H9 (cell line): ENCODE measurements around the gene F8. TPM values are rescaled to one million over a fixed set of nuclear protein-coding genes. Genes with fewer than 3 reads are reported as not detected.

Source experiments
- DNase-seq: peaks from one replicate; pipeline ENCODE4 v3.0.0-alpha.2; 2017
- H2AFZ ChIP-seq: one replicate; pipeline ENCODE4 v1.6.1; 2013; ENCODE audit warnings: mild to moderate bottlenecking, low read length, control low read depth, moderate library complexity
- H2AK5ac ChIP-seq: 2 replicates; pipeline ENCODE4 v1.6.1; 2013; ENCODE audit warnings: low read length, control low read depth, mixed read lengths; ENCODE audit not compliant: insufficient read length
- H2BK120ac ChIP-seq: one replicate; pipeline ENCODE4 v1.6.1; 2013; ENCODE audit warnings: low read depth, mild to moderate bottlenecking, low read length, control low read depth, inconsistent platforms; ENCODE audit not compliant: poor library complexity, severe bottlenecking
- H2BK12ac ChIP-seq: 2 replicates; pipeline ENCODE4 v1.6.1; 2013; ENCODE audit warnings: low read length, control low read depth, mixed read lengths, low read depth; ENCODE audit not compliant: insufficient read length
- H2BK15ac ChIP-seq: 2 replicates; pipeline ENCODE4 v1.6.1; 2013; ENCODE audit warnings: low read depth, low read length, control low read depth
- H2BK20ac ChIP-seq: one replicate; pipeline ENCODE4 v1.6.1; 2013; ENCODE audit warnings: low read depth, mild to moderate bottlenecking, low read length, control low read depth, inconsistent platforms; ENCODE audit not compliant: poor library complexity, severe bottlenecking
- H2BK5ac ChIP-seq: 2 replicates; pipeline ENCODE4 v1.6.1; 2013; ENCODE audit warnings: low read length, control low read depth, mixed read lengths; ENCODE audit not compliant: insufficient read length
- H3K14ac ChIP-seq: 2 replicates; pipeline ENCODE4 v1.6.1; 2013; ENCODE audit warnings: low read length, control low read depth; ENCODE audit not compliant: insufficient read depth
- H3K18ac ChIP-seq: 2 replicates; pipeline ENCODE4 v1.6.1; 2013; ENCODE audit warnings: low read depth, mild to moderate bottlenecking, mixed read lengths, low read length, control low read depth; ENCODE audit not compliant: insufficient read length
- H3K23ac ChIP-seq: 2 replicates; pipeline ENCODE4 v1.6.1; 2013; ENCODE audit warnings: low read length, control low read depth, mixed read lengths, low read depth; ENCODE audit not compliant: insufficient read length
- H3K23me2 ChIP-seq: 2 replicates; pipeline ENCODE4 v1.6.1; 2013; ENCODE audit warnings: low read depth, mild to moderate bottlenecking, mixed read lengths, low read length, control low read depth; ENCODE audit not compliant: insufficient read length, poor library complexity, severe bottlenecking
- H3K27ac ChIP-seq: 2 replicates; pipeline ENCODE4 v1.5.1; 2013; ENCODE audit warnings: low read length, control low read depth, mixed read lengths, low read depth; ENCODE audit not compliant: insufficient read length
- H3K27me3 ChIP-seq: 2 replicates; pipeline ENCODE4 v1.6.1; 2013; ENCODE audit warnings: low read length, control low read depth, inconsistent platforms; ENCODE audit not compliant: insufficient read depth
- H3K4ac ChIP-seq: 2 replicates; pipeline ENCODE4 v1.6.1; 2013; ENCODE audit warnings: low read depth, mild to moderate bottlenecking, control low read depth, inconsistent platforms, low read length, moderate library complexity
- H3K4me1 ChIP-seq: 2 replicates; pipeline ENCODE4 v1.6.1; 2013; ENCODE audit warnings: low read length, control low read depth, inconsistent platforms; ENCODE audit not compliant: insufficient read depth
- H3K4me2 ChIP-seq: 2 replicates; pipeline ENCODE4 v1.6.1; 2013; ENCODE audit warnings: low read length, control low read depth, mixed read lengths; ENCODE audit not compliant: insufficient read length, insufficient read depth
- H3K56ac ChIP-seq: 2 replicates; pipeline ENCODE4 v1.6.1; 2013; ENCODE audit warnings: low read depth, mild to moderate bottlenecking, mixed read lengths, low read length, control low read depth; ENCODE audit not compliant: insufficient read length
- H3K79me1 ChIP-seq: 2 replicates; pipeline ENCODE4 v1.6.1; 2013; ENCODE audit warnings: low read depth, mild to moderate bottlenecking, moderate library complexity, low read length, control low read depth, inconsistent platforms; ENCODE audit not compliant: insufficient read depth, poor library complexity, severe bottlenecking
- H3K79me2 ChIP-seq: 2 replicates; pipeline ENCODE4 v1.6.1; 2013; ENCODE audit warnings: low read length, control low read depth, inconsistent platforms; ENCODE audit not compliant: insufficient read depth
- H3K9ac ChIP-seq: 2 replicates; pipeline ENCODE4 v1.6.1; 2013; ENCODE audit warnings: low read length, control low read depth, mixed read lengths; ENCODE audit not compliant: insufficient read length; ENCODE audit errors: extremely low read depth
- H3K9me3 ChIP-seq: one replicate; pipeline ENCODE4 v1.6.1; 2013; ENCODE audit warnings: low read depth, low read length, inconsistent platforms; ENCODE audit not compliant: control insufficient read depth
- H3T11ph ChIP-seq: one replicate; pipeline ENCODE4 v1.6.1; 2013; ENCODE audit warnings: mild to moderate bottlenecking, low read length, control low read depth, inconsistent platforms
- H4K20me1 ChIP-seq: one replicate; pipeline ENCODE4 v1.6.1; 2013; ENCODE audit not compliant: control insufficient read depth, insufficient read length, insufficient read depth
- H4K5ac ChIP-seq: 2 replicates; pipeline ENCODE4 v1.6.1; 2013; ENCODE audit warnings: low read depth, mild to moderate bottlenecking, mixed read lengths, low read length, control low read depth; ENCODE audit not compliant: insufficient read length
- H4K8ac ChIP-seq: replicated peaks from 2 replicates; pipeline ENCODE4 v1.6.1; 2013; ENCODE audit warnings: low read length, control low read depth, mixed read lengths, low read depth; ENCODE audit not compliant: insufficient read length
- H4K91ac ChIP-seq: 2 replicates; pipeline ENCODE4 v1.6.1; 2013; ENCODE audit warnings: low read depth, mild to moderate bottlenecking, moderate library complexity, mixed read lengths, low read length, control low read depth; ENCODE audit not compliant: insufficient read length
- H3K27ac Mint-ChIP-seq, 3 experiments: 2 replicates in 2 of 3; 3 replicates in 1 of 3; pipeline ENCODE4 v1.8.0; 2020 to 2021; ENCODE audit warnings: mixed read lengths in 3 of 3, mild to moderate bottlenecking in 1 of 3, moderate library complexity in 1 of 3
- H3K27me3 Mint-ChIP-seq: 2 replicates; pipeline ENCODE4 v1.8.0; 2021; ENCODE audit warnings: low read depth, mild to moderate bottlenecking, moderate library complexity, mixed read lengths
- H3K36me3 Mint-ChIP-seq, 3 experiments: 2 replicates in 2 of 3; 3 replicates in 1 of 3; pipeline ENCODE4 v1.8.0; 2020 to 2021; ENCODE audit warnings: low read depth in 3 of 3, mixed read lengths in 3 of 3; ENCODE audit not compliant: insufficient read depth in 1 of 3
- H3K4me1 Mint-ChIP-seq, 2 experiments: 2 replicates each; pipeline ENCODE4 v1.8.0; 2020; ENCODE audit warnings: mixed read lengths in 2 of 2
- H3K4me3 Mint-ChIP-seq, 2 experiments: 2 replicates in 1 of 2; 3 replicates in 1 of 2; pipeline ENCODE4 v1.8.0; 2020 to 2021; ENCODE audit warnings: mild to moderate bottlenecking in 2 of 2, mixed read lengths in 2 of 2, moderate library complexity in 1 of 2
- H3K9me3 Mint-ChIP-seq, 2 experiments: 2 replicates in 1 of 2; 3 replicates in 1 of 2; pipeline ENCODE4 v1.8.0; 2020; ENCODE audit warnings: mild to moderate bottlenecking in 2 of 2, mixed read lengths in 2 of 2, moderate library complexity in 1 of 2
- WGBS: extraction: QIAGEN DNeasy Blood & Tissue Kit; methylation state at CpG from one replicate; pipeline ENCODE4 v1.1.7; 2013; ENCODE audit warnings: missing lambda C conversion rate, low lambda C conversion rate, mixed read lengths; ENCODE audit not compliant: insufficient read length; ENCODE audit errors: extremely low coverage; 5-methylcytosine and 5-hydroxymethylcytosine counted together
- total RNA-seq: library from RNA; stranded (reverse); gene quantifications from 2 replicates; pipeline ENCODE4 v1.2.1, GENCODE V29; 2021
- TF ChIP-seq, protein P1 (sequence below): fragments of 200-600 bp; sonication (generic); conservative IDR thresholded peaks from 3 replicates; pipeline ENCODE4 v1.8.0; 2021; ENCODE audit warnings: antibody characterized with exemption, mild to moderate bottlenecking

Gene F8
- total RNA-seq, 1 experiment from 2014 or later: 3.1 TPM

DNA sequence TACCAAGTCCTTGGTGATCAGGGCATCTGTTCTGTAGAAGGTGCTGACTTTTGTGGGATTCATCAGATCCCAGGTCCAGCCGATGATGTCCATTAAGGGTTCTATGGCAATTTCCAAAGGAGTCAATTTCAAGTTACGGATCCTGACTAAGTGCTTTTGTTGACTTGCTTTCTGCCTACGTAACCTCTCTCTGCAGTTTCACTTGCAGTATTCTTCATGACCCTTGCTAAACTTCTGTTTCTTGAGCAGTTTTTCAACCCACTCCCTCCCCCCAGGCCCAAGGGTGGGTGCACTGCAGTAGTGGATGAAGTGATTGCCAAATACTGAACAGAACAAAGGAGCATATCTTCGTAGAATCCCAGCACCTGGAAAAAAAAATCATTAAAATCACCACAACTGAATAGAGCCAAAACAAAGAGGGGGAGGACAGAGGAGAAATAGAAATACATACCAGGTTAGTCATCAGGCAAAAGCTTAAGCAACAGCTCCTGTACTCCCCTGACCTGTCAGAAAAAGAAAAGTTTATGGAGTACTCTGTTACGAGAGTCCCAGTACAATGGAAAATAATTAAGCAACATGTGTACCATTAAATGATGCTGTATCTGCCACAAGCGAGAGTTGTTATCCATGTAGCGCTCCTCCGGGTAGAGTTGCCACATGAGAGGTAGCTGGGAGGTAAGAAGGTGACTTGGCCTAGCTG lies 42.7 kb upstream of the F8 start:
- H3K79me2 ChIP-seq: no peaks in the 10 kb centered on the region
- Mint-ChIP-seq H3K36me3 (peaks cover 0 to 11% (median 1%) of the 10 kb centered on the region in 3 experiments; a peak in 3 of 7 replicates), H3K4me1 (peaks cover 4 to 8% of the 10 kb centered on the region in 2 experiments; a peak in 1 of 4 replicates), H3K27ac (peak overlapping the region in 2 of 3 experiments; percentile 30 to 50; a peak in 2 of 7 replicates), H3K9me3 (peaks cover 43 to 52% of the 10 kb centered on the region in 2 experiments), H3K4me3 (no peak overlapping the region), H3K27me3 (no peaks in the 10 kb centered on the region)
- H3K27ac ChIP-seq: no peak overlapping the region
- H3K4ac ChIP-seq: no peak overlapping the region
- no peak overlapping the region for H2BK12ac ChIP-seq
- H3K14ac ChIP-seq: no peak overlapping the region
- no peak for DNase-seq
- no peak overlapping the region for H3K9ac ChIP-seq
- no peak overlapping the region for H2AK5ac ChIP-seq
- no peak overlapping the region for H3T11ph ChIP-seq
- no peak overlapping the region for H3K18ac ChIP-seq
- no peaks in the 10 kb centered on the region for H3K4me1 ChIP-seq
- H2BK20ac ChIP-seq: no peak overlapping the region
- H3K23ac ChIP-seq: no peak overlapping the region
- H4K91ac ChIP-seq: no peak overlapping the region
- no peaks in the 10 kb centered on the region for H4K20me1 ChIP-seq
- H2BK5ac ChIP-seq: no peak overlapping the region
- WGBS: no CpG with 5 or more reads among the region's 8 CpGs
- no peaks in the 10 kb centered on the region for H3K79me1 ChIP-seq
- H2BK120ac ChIP-seq: no peak overlapping the region
- H3K56ac ChIP-seq: no peak overlapping the region
- H4K5ac ChIP-seq: no peak overlapping the region
- H2BK15ac ChIP-seq: no peak overlapping the region
- H3K27me3 ChIP-seq: no peaks in the 10 kb centered on the region
- H3K4me2 ChIP-seq: no peak overlapping the region
- no peak overlapping the region for H4K8ac ChIP-seq
- TF ChIP-seq, protein P1, sequence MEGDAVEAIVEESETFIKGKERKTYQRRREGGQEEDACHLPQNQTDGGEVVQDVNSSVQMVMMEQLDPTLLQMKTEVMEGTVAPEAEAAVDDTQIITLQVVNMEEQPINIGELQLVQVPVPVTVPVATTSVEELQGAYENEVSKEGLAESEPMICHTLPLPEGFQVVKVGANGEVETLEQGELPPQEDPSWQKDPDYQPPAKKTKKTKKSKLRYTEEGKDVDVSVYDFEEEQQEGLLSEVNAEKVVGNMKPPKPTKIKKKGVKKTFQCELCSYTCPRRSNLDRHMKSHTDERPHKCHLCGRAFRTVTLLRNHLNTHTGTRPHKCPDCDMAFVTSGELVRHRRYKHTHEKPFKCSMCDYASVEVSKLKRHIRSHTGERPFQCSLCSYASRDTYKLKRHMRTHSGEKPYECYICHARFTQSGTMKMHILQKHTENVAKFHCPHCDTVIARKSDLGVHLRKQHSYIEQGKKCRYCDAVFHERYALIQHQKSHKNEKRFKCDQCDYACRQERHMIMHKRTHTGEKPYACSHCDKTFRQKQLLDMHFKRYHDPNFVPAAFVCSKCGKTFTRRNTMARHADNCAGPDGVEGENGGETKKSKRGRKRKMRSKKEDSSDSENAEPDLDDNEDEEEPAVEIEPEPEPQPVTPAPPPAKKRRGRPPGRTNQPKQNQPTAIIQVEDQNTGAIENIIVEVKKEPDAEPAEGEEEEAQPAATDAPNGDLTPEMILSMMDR: no peak
- H2AFZ ChIP-seq: no peak overlapping the region
- peaks cover 40% of the 10 kb centered on the region for H3K9me3 ChIP-seq
- peaks cover 4% of the 10 kb centered on the region for H3K23me2 ChIP-seq
